GM12891 (cell line): ENCODE data around the gene PCDHGA1.

Experiments
- PAX5 ChIP-seq: IDR thresholded peaks from 2 replicates; pipeline ENCODE4 v1.6.1; 2011; ENCODE audit warnings: low read length, moderate library complexity, mild to moderate bottlenecking; ENCODE audit not compliant: insufficient read depth, severe bottlenecking
- POLR2A ChIP-seq: IDR thresholded peaks from 2 replicates; pipeline ENCODE4 v1.6.1; 2011; ENCODE audit warnings: low read depth, low read length, control low read depth
- POLR2AphosphoS5 ChIP-seq: IDR thresholded peaks from 2 replicates; pipeline ENCODE4 v1.6.1; 2011; ENCODE audit warnings: low read depth, low read length, control low read depth
- POU2F2 ChIP-seq: IDR thresholded peaks from 2 replicates; pipeline ENCODE4 v1.6.1; 2011; ENCODE audit warnings: low read depth, mild to moderate bottlenecking, control low read depth, low read length, moderate library complexity
- SPI1 ChIP-seq: IDR thresholded peaks from 2 replicates; pipeline ENCODE4 v1.6.1; 2011; ENCODE audit warnings: low read depth, low read length, control low read depth
- TAF1 ChIP-seq: IDR thresholded peaks from 2 replicates; pipeline ENCODE4 v1.6.1; 2011; ENCODE audit warnings: low read depth, low read length, control low read depth

GRCh38 chr5:141389153-141390042 is 59.1 kb downstream of the PCDHGA1 start:
- no peak for TF ChIP-seq POLR2AphosphoS5
- TF ChIP-seq POLR2A = no peak
- TF ChIP-seq TAF1 = no peak
- no peak for TF ChIP-seq POU2F2
- no peak for TF ChIP-seq SPI1
- TF ChIP-seq PAX5 = no peak
